Mesendoderm (in vitro differentiated cells): Measurements from ENCODE around the gene LAMC2. TPM values are rescaled to one million over a fixed set of nuclear protein-coding genes. Genes with fewer than 3 reads are reported as not detected.

Source experiments
- DNase-seq: peaks from one replicate; pipeline ENCODE4 v3.0.0; 2013
- H2AK5ac ChIP-seq: 2 replicates; pipeline ENCODE4 v1.6.1; 2013; ENCODE audit warnings: low read length, inconsistent platforms
- H2BK120ac ChIP-seq: 2 replicates; pipeline ENCODE4 v1.6.1; 2013; ENCODE audit warnings: low read depth, mild to moderate bottlenecking, low read length, moderate library complexity, mixed read lengths
- H2BK15ac ChIP-seq: replicated peaks from 2 replicates; pipeline ENCODE4 v1.6.1; 2013; ENCODE audit warnings: low read depth, mild to moderate bottlenecking, moderate library complexity
- H2BK5ac ChIP-seq: 2 replicates; pipeline ENCODE4 v1.6.1; 2013; ENCODE audit warnings: low read length, inconsistent platforms
- H3K18ac ChIP-seq: 2 replicates; pipeline ENCODE4 v1.6.1; 2013; ENCODE audit warnings: mild to moderate bottlenecking, low read length, mixed read lengths
- H3K23ac ChIP-seq: one replicate; pipeline ENCODE4 v1.6.1; 2013; ENCODE audit warnings: low read length
- H3K27ac ChIP-seq: 2 replicates; pipeline ENCODE4 v1.5.1; 2013; ENCODE audit warnings: low read depth, mild to moderate bottlenecking, inconsistent platforms, low read length, moderate library complexity
- H3K27me3 ChIP-seq: 2 replicates; pipeline ENCODE4 v1.6.1; 2013; ENCODE audit warnings: low read length, control low read depth, mild to moderate bottlenecking, inconsistent platforms; ENCODE audit not compliant: insufficient read depth, poor library complexity
- H3K36me3 ChIP-seq: 2 replicates; pipeline ENCODE4 v1.6.1; 2013; ENCODE audit warnings: low read length, inconsistent platforms; ENCODE audit not compliant: control insufficient read depth, insufficient read depth
- H3K4ac ChIP-seq: one replicate; pipeline ENCODE4 v1.6.1; 2013; ENCODE audit warnings: low read depth, mild to moderate bottlenecking, low read length, moderate library complexity
- H3K4me1 ChIP-seq: 2 replicates; pipeline ENCODE4 v1.6.1; 2013; ENCODE audit warnings: low read depth, low read length, inconsistent platforms; ENCODE audit not compliant: control insufficient read depth
- H3K4me2 ChIP-seq: 2 replicates; pipeline ENCODE4 v1.6.1; 2013; ENCODE audit warnings: low read length
- H3K4me3 ChIP-seq: 2 replicates; pipeline ENCODE4 v1.5.1; 2013; ENCODE audit warnings: mild to moderate bottlenecking, low read length
- H3K56ac ChIP-seq: one replicate; pipeline ENCODE4 v1.6.1; 2013; ENCODE audit warnings: low read length
- H3K79me1 ChIP-seq: 2 replicates; pipeline ENCODE4 v1.6.1; 2013; ENCODE audit warnings: low read length, inconsistent platforms
- H3K79me2 ChIP-seq: 2 replicates; pipeline ENCODE4 v1.6.1; 2013; ENCODE audit warnings: mild to moderate bottlenecking, low read length; ENCODE audit not compliant: control insufficient read depth, insufficient read depth
- H3K9ac ChIP-seq: 2 replicates; pipeline ENCODE4 v1.6.1; 2013; ENCODE audit warnings: low read length, inconsistent platforms
- H4K5ac ChIP-seq: one replicate; pipeline ENCODE4 v1.6.1; 2013; ENCODE audit warnings: low read length
- H4K8ac ChIP-seq: one replicate; pipeline ENCODE4 v1.6.1; 2013; ENCODE audit warnings: low read depth, mild to moderate bottlenecking, control low read depth, low read length, moderate library complexity
- WGBS: extraction: QIAGEN DNeasy Blood & Tissue Kit; methylation state at CpG from one replicate; pipeline ENCODE4 v1.1.7; 2013; ENCODE audit warnings: low lambda C conversion rate, missing lambda C conversion rate; ENCODE audit not compliant: insufficient coverage; ENCODE audit errors: extremely low coverage; 5-methylcytosine and 5-hydroxymethylcytosine counted together
- polyA plus RNA-seq, 2 experiments: library from polyadenylated mRNA; stranded (reverse); fragments of 200-250 nt; gene quantifications; one replicate each; pipeline ENCODE4 v1.2.3, GENCODE V29; 2013

LAMC2 gene
- polyA plus RNA-seq (2013, experiment 1 of 2), result 6.4 TPM
- 6.9 TPM for polyA plus RNA-seq (2013, experiment 2 of 2)

DNA sequence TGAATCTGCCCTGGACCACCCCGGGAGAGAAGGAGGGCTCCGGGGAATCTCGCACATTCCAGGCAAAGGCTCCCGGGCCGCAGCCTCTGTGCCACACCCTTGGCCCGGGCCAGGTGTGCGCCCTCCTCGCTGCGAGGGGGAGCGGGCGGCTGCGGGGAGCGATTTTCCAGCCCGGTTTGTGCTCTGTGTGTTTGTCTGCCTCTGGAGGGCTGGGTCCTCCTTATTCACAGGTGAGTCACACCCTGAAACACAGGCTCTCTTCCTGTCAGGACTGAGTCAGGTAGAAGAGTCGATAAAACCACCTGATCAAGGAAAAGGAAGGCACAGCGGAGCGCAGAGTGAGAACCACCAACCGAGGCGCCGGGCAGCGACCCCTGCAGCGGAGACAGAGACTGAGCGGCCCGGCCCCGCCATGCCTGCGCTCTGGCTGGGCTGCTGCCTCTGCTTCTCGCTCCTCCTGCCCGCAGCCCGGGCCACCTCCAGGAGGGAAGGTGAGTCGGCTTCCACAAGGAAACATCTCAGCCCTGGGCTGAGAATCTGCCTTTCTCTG lies at the start of gene LAMC2:
Gene LAMC2, plus strand, starts transcription at position 324 of the 550 bp plus-strand sequence. Its CDS starts 89 bp downstream, at position 413.
- Histone ChIP-seq H3K4me1 (no peaks in the 10 kb centered on the region), H3K27me3 (no peaks in the 10 kb centered on the region), H3K4me3 (peak within 1 kb of the TSS; percentile 46)

DNA sequence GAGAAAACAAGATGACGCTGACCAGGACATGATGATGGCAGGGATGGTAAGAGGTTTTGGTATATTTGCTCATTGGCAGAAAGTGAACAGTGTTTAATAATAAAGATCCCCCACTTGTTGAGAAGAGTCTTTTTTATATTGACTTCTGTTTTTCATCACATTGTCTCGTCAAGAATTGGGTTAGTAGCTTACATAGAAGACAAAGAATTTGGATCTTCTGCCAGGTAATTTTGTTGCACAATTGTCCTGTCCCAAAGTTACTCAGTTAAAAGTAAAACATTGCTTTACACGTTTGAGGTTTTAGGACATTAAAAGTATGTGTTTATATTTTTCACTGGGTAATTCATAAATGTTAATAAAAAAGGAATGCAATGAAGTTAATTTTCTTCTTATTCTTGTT lies 48.3 kb upstream of the LAMC2 start:
- Histone ChIP-seq H3K4me2 (no peak overlapping the region), H4K8ac (no peak overlapping the region), H3K56ac (no peak overlapping the region), H2AK5ac (no peak overlapping the region), H2BK120ac (no peak overlapping the region), H3K4me1 (no peaks in the 10 kb centered on the region), H2BK5ac (no peak overlapping the region), H3K9ac (no peak overlapping the region), H3K27me3 (no peaks in the 10 kb centered on the region), H3K27ac (no peak overlapping the region), H3K23ac (no peak overlapping the region), H2BK15ac (no peak overlapping the region), H3K4me3 (no peak overlapping the region), H3K79me2 (no peaks in the 10 kb centered on the region), H3K18ac (no peak overlapping the region), H4K5ac (no peak overlapping the region), H3K36me3 (peaks cover 8% of the 10 kb centered on the region), H3K4ac (no peak overlapping the region), H3K79me1 (no peaks in the 10 kb centered on the region)
- DNase-seq, result no peak
- no CpG with 5 or more reads among the region's 3 CpGs for WGBS

More for the DNA sequence above, at the start of gene LAMC2:
- Histone ChIP-seq H3K79me1 (no peaks in the 10 kb centered on the region), H2AK5ac (no peak within 1 kb of the TSS), H3K4ac (no peak within 1 kb of the TSS), H2BK120ac (no peak within 1 kb of the TSS), H3K4me2 (peak within 1 kb of the TSS; percentile 98), H3K27ac (peak within 1 kb of the TSS; percentile 33), H3K56ac (peak within 1 kb of the TSS; percentile 92), H3K18ac (peak within 1 kb of the TSS; percentile 4), H3K23ac (peak within 1 kb of the TSS; percentile 57), H3K9ac (peak within 1 kb of the TSS; percentile 77), H2BK15ac (no peak within 1 kb of the TSS), H2BK5ac (no peak within 1 kb of the TSS), H4K8ac (peak within 1 kb of the TSS; percentile 58), H3K79me2 (no peaks in the 10 kb centered on the region), H4K5ac (no peak within 1 kb of the TSS), H3K36me3 (no peaks in the 10 kb centered on the region)
- WGBS, result no CpG with 5 or more reads among the region's 30 CpGs
- DNase-seq, result peak; percentile 95

DNA sequence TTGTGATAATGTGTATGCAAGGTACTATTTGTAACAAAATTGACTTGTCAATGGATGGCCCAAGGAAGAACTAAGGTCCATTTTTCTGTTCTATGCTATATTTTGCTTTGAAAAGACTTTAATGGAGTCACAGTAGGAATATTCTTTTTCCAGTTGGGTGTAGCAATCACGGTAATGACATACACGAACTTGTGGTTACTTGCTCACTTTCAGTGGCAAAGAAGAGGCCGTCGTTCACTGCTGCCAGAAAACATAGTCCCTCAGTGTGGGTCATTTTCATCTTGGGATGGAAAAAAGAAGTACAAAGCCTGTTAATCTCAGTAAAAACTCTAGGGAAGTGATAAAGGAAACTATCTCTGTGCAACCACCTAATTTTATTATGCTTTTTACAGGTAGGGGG lies 47.8 kb upstream of the LAMC2 start:
- H3K18ac ChIP-seq, result no peak overlapping the region
- WGBS, result no CpG with 5 or more reads among the region's 4 CpGs
- no peaks in the 10 kb centered on the region for H3K79me2 ChIP-seq
- H2BK15ac ChIP-seq, result no peak overlapping the region
- no peak for DNase-seq
- no peak overlapping the region for H2AK5ac ChIP-seq
- H3K56ac ChIP-seq, result no peak overlapping the region
- no peak overlapping the region for H4K8ac ChIP-seq
- no peaks in the 10 kb centered on the region for H3K27me3 ChIP-seq
- H2BK120ac ChIP-seq, result no peak overlapping the region
- H3K79me1 ChIP-seq, result no peaks in the 10 kb centered on the region
- no peak overlapping the region for H3K27ac ChIP-seq
- no peak overlapping the region for H2BK5ac ChIP-seq
- H3K4me3 ChIP-seq, result no peak overlapping the region
- no peak overlapping the region for H3K23ac ChIP-seq
- H3K36me3 ChIP-seq, result peaks cover 8% of the 10 kb centered on the region
- no peak overlapping the region for H3K9ac ChIP-seq
- no peak overlapping the region for H3K4ac ChIP-seq
- no peak overlapping the region for H4K5ac ChIP-seq
- H3K4me1 ChIP-seq, result no peaks in the 10 kb centered on the region
- no peak overlapping the region for H3K4me2 ChIP-seq

DNA sequence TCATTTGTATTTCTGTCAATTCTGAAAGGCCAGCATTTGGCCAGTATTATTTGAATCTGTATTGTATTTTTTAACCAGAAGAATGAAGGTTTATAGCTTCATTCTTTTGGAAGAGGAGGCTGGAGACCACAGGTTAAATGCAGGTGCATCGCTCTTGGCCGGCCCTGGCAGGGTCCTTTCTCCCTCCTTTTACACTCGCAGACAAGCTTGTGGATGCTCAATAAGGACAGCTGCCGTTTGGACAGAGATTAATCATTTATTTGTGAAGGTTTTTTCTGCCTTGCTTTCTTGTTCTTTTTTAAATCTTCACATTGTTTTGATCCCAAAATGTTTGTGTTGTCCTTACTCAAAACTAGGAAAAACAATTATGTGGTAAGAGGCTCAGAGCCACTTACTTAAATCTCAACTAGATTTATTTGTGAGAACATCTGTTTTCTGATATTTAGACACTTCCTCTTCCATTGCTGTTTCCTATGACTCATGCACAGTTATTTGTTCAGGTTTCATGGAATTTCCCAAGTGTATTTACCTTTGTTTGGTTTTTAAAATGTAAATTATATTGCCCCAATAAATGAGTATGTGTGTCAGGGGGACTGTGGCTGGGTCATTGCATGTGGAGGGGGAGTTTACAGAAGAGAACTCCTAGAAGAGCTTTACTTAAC lies 46.7 kb upstream of the LAMC2 start:
- Histone ChIP-seq H2BK15ac (no peak overlapping the region), H2BK120ac (no peak overlapping the region), H3K4me2 (no peak overlapping the region), H3K27me3 (no peaks in the 10 kb centered on the region), H3K27ac (no peak overlapping the region), H3K23ac (no peak overlapping the region), H3K79me2 (no peaks in the 10 kb centered on the region), H2BK5ac (no peak overlapping the region), H2AK5ac (no peak overlapping the region), H3K4me1 (no peaks in the 10 kb centered on the region), H3K4ac (no peak overlapping the region), H3K9ac (no peak overlapping the region), H3K36me3 (peaks cover 8% of the 10 kb centered on the region), H4K8ac (no peak overlapping the region), H4K5ac (no peak overlapping the region), H3K56ac (no peak overlapping the region), H3K18ac (no peak overlapping the region), H3K79me1 (no peaks in the 10 kb centered on the region), H3K4me3 (no peak overlapping the region)
- DNase-seq, result no peak
- no CpG with 5 or more reads among the region's 4 CpGs for WGBS

DNA sequence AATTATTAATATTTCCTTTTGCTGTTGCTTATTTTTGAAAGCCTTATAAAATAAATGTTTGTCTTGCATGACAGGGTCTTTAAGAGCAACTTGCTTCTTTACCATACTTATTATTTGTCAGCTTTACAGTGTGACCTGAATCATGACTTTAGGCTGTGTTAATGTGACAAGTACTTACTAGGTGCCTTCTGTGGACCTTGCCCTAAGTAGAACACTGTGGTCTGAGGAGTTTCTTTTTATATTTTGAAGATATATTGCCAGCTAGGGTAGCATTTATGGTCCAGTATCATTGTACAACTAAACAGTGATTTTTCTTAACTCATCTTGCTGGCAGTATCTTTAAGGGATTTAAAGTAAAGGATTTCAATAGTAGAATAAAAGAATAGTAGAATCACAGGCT lies 45.4 kb upstream of the LAMC2 start:
- peaks cover 5% of the 10 kb centered on the region for H3K36me3 ChIP-seq

DNA sequence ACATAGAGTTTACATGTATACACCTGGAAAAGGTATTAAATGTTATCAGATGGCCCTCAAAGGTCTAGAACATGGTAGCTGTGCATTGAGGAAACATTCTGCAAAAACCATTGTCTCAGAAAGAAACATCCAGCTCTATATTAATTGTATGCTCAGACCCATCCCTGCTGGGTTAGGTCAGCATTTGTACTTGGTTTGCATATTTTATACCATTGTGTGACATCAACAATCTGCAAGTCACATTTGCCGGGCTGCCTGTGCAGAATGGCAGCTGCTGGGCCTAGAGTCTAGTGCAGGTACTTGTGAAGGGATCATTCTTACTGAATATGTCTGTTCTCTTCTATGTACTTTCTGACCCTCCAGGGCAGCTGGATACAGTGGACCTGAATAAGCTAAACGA lies 43.9 kb upstream of the LAMC2 start:
- no peak overlapping the region for H2AK5ac ChIP-seq
- no peak overlapping the region for H2BK120ac ChIP-seq
- no peaks in the 10 kb centered on the region for H3K4me1 ChIP-seq
- no peak for DNase-seq
- H2BK15ac ChIP-seq, result no peak overlapping the region
- no peak overlapping the region for H3K4me3 ChIP-seq
- peaks cover 5% of the 10 kb centered on the region for H3K36me3 ChIP-seq
- no peak overlapping the region for H3K56ac ChIP-seq
- H3K9ac ChIP-seq, result no peak overlapping the region
- no peak overlapping the region for H3K4me2 ChIP-seq
- H3K79me1 ChIP-seq, result no peaks in the 10 kb centered on the region
- no peak overlapping the region for H4K5ac ChIP-seq
- H3K4ac ChIP-seq, result no peak overlapping the region
- H3K27ac ChIP-seq, result no peak overlapping the region
- no CpG with 5 or more reads among the region's 2 CpGs for WGBS
- no peak overlapping the region for H3K23ac ChIP-seq
- no peak overlapping the region for H3K18ac ChIP-seq
- H3K27me3 ChIP-seq, result no peaks in the 10 kb centered on the region
- no peak overlapping the region for H4K8ac ChIP-seq
- no peak overlapping the region for H2BK5ac ChIP-seq
- H3K79me2 ChIP-seq, result no peaks in the 10 kb centered on the region

More for the DNA sequence above, 45.4 kb upstream of the LAMC2 start:
- DNase-seq, result no peak
- H4K5ac ChIP-seq, result no peak overlapping the region
- no peak overlapping the region for H2BK120ac ChIP-seq
- H3K23ac ChIP-seq, result no peak overlapping the region
- no peak overlapping the region for H3K4me3 ChIP-seq
- H2BK5ac ChIP-seq, result no peak overlapping the region
- no peak overlapping the region for H4K8ac ChIP-seq
- no peak overlapping the region for H3K27ac ChIP-seq
- no peaks in the 10 kb centered on the region for H3K27me3 ChIP-seq
- H3K79me1 ChIP-seq, result no peaks in the 10 kb centered on the region
- no peak overlapping the region for H3K18ac ChIP-seq
- H3K9ac ChIP-seq, result no peak overlapping the region
- H2BK15ac ChIP-seq, result no peak overlapping the region
- no peak overlapping the region for H3K4me2 ChIP-seq
- H2AK5ac ChIP-seq, result no peak overlapping the region
- H3K79me2 ChIP-seq, result no peaks in the 10 kb centered on the region
- H3K4ac ChIP-seq, result no peak overlapping the region
- H3K56ac ChIP-seq, result no peak overlapping the region
- H3K4me1 ChIP-seq, result no peaks in the 10 kb centered on the region
